Measurements from ENCODE around the gene SERPINE3. TPM values are rescaled to one million over a fixed set of nuclear protein-coding genes. Genes with fewer than 3 reads are reported as not detected.

SERPINE3 gene
- total and polyA plus RNA-seq, 2 of the 4 experiments (the other 2 are of a cell fraction) = not detected

DNA sequence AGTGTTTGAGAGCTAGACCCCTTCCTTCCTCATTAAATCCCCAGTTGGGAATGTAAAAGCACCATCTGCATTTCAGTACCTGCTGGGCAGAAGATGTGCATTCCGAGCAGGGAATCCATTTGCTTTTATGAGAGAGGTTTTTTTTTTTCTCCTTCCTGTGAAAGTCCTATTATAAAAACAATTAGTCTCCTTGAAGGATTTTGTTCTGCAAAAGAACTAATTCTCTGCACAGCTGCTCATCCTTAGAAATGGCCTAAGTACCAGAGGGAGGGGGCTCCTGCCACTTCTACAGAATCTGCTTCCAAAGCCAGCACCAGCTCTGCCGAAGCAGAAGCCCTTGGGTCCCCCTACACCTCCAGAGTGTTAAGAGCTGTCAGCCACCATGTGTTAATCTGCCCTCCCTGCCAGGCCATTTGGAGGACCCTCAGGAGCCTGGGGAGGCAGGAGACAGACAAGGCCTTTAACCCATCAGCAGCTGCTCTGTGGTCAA lies 36.4 kb upstream of the SERPINE3 start:
- Histone ChIP-seq H3K79me1 (ENCODE audit: low read depth in 1 of 2, low read length in 2 of 2) (no peaks in the 10 kb centered on the region), H3K9me3 (ENCODE audit: control insufficient read depth, insufficient read depth, low read length) (no peaks in the 10 kb centered on the region), H3K18ac (ENCODE audit: low read depth, low read length) (no peak overlapping the region), H3K14ac (replicated peaks; ENCODE audit: low read depth, low read length) (no peak overlapping the region), H3K4me3 (ENCODE audit: insufficient read depth, low read depth, low read length) (no peak overlapping the region), H2AFZ (replicated peaks; ENCODE audit: low read length, poor library complexity) (no peak overlapping the region), H3K9me1 (ENCODE audit: insufficient read depth, low read length) (no peaks in the 10 kb centered on the region; the same call in 1 of the 2 replicates), H3K36me3 (ENCODE audit: control insufficient read depth, insufficient read depth, low read length) (no peaks in the 10 kb centered on the region), H2BK15ac (ENCODE audit: low read depth, low read length) (no peak overlapping the region), H3K4ac (ENCODE audit: low read depth, low read length) (no peak overlapping the region), H2BK5ac (ENCODE audit: low read depth, low read length, poor library complexity, severe bottlenecking) (no peak overlapping the region), H4K20me1 (ENCODE audit: insufficient read depth, low read length) (no peaks in the 10 kb centered on the region), H3K56ac (ENCODE audit: extremely low read depth, insufficient read depth, low read length) (no peak overlapping the region), H3K23ac (ENCODE audit: low read depth, low read length) (no peak overlapping the region), H2BK20ac (ENCODE audit: low read depth, low read length) (no peak overlapping the region), H2BK120ac (ENCODE audit: low read depth, low read length) (no peak overlapping the region), H2AK5ac (ENCODE audit: low read depth, low read length) (no peak overlapping the region), H3K27me3 (ENCODE audit: control insufficient read depth, insufficient read depth, low read length) (peaks cover 25% of the 10 kb centered on the region), H3K9ac (ENCODE audit: low read depth, low read length) (no peak overlapping the region), H3K4me2 (ENCODE audit: low read depth, low read length) (no peak overlapping the region), H2AK9ac (replicated peaks; ENCODE audit: low read depth, low read length, poor library complexity) (no peak overlapping the region), H4K5ac (ENCODE audit: low read depth, low read length) (no peak overlapping the region), H4K8ac (ENCODE audit: low read depth in 2 of 2, low read length in 2 of 2) (no peak overlapping the region), H3K4me1 (ENCODE audit: control insufficient read depth, insufficient read depth, low read length) (0 out of 2 replicates have a peak, but pooled peaks cover 2% of the 10 kb centered on the region), H3K27ac (ENCODE audit: insufficient read depth, low read length) (no peak overlapping the region), H4K91ac (ENCODE audit: insufficient read depth, low read depth, low read length) (no peak overlapping the region)
- DNase-seq (no peak), ATAC-seq (ENCODE audit: low read depth) (no peak)
- intact Hi-C loops (cut with micrococcal nuclease) = no loop called here
- WGBS, 2 experiments (ENCODE audit: extremely low coverage in 2 of 2, insufficient read length in 1 of 2) = no CpG with 5 or more reads among the region's 2 CpGs
- in situ Hi-C loops (cut with MboI; ENCODE audit: low sequenced_read_pairs) = no loop called here
- no TSS peak for BruUV-seq (replicated peaks)
- ChIA-PET POLR2A (ENCODE audit: unreplicated experiment) (no interaction called here), CTCF (no interaction called here)
- TF ChIP-seq MAFK (IDR thresholded peaks at IDR 0.05; ENCODE audit: low read depth, low read length) (no peak), CEBPB (IDR thresholded peaks at IDR 0.05; ENCODE audit: low read depth, low read length) (no peak), CHD1 (IDR thresholded peaks at IDR 0.05; ENCODE audit: low read depth, low read length) (no peak), POLR2A (IDR thresholded peaks at IDR 0.05; ENCODE audit: low read depth, low read length) (no peak), BHLHE40 (IDR thresholded peaks at IDR 0.05; ENCODE audit: low read depth, low read length) (no peak), MAZ (IDR thresholded peaks at IDR 0.05; ENCODE audit: borderline replicate concordance, low read depth, low read length) (no peak), SMC3 (IDR thresholded peaks at IDR 0.05; ENCODE audit: low read depth, low read length) (no peak), RFX5 (IDR thresholded peaks at IDR 0.05; ENCODE audit: low read depth, low read length) (no peak), MXI1 (IDR thresholded peaks at IDR 0.05; ENCODE audit: borderline replicate concordance, low read depth, low read length) (no peak), CTCF (conservative IDR thresholded peaks at IDR 0.05; ENCODE audit: low read depth, low read length) (no peak), RAD21 (IDR thresholded peaks at IDR 0.05; ENCODE audit: low read length) (no peak), NFE2L2 (IDR thresholded peaks at IDR 0.05; ENCODE audit: low read depth, low read length) (no peak), FOS (IDR thresholded peaks at IDR 0.05; ENCODE audit: low read depth, low read length) (no peak), ELK1 (IDR thresholded peaks at IDR 0.05; ENCODE audit: borderline replicate concordance, low read depth, low read length) (no peak), RCOR1 (IDR thresholded peaks at IDR 0.05; ENCODE audit: insufficient replicate concordance, low read length) (no peak)
- dilution Hi-C loops (cut with HindIII; ENCODE audit: low sequenced_read_pairs, unreplicated experiment) = no loop called here
